NCI-H69 (cell line): ENCODE data around the gene AFF1.
A peak's percentile ranks its signal among the peaks of the same experiment; 100 is the strongest.

Source experiments
- DNase-seq: peaks from one replicate; lab custom pipeline; 2025; lab: John Stamatoyannopoulos, UW

The AFF1 gene, protein sequence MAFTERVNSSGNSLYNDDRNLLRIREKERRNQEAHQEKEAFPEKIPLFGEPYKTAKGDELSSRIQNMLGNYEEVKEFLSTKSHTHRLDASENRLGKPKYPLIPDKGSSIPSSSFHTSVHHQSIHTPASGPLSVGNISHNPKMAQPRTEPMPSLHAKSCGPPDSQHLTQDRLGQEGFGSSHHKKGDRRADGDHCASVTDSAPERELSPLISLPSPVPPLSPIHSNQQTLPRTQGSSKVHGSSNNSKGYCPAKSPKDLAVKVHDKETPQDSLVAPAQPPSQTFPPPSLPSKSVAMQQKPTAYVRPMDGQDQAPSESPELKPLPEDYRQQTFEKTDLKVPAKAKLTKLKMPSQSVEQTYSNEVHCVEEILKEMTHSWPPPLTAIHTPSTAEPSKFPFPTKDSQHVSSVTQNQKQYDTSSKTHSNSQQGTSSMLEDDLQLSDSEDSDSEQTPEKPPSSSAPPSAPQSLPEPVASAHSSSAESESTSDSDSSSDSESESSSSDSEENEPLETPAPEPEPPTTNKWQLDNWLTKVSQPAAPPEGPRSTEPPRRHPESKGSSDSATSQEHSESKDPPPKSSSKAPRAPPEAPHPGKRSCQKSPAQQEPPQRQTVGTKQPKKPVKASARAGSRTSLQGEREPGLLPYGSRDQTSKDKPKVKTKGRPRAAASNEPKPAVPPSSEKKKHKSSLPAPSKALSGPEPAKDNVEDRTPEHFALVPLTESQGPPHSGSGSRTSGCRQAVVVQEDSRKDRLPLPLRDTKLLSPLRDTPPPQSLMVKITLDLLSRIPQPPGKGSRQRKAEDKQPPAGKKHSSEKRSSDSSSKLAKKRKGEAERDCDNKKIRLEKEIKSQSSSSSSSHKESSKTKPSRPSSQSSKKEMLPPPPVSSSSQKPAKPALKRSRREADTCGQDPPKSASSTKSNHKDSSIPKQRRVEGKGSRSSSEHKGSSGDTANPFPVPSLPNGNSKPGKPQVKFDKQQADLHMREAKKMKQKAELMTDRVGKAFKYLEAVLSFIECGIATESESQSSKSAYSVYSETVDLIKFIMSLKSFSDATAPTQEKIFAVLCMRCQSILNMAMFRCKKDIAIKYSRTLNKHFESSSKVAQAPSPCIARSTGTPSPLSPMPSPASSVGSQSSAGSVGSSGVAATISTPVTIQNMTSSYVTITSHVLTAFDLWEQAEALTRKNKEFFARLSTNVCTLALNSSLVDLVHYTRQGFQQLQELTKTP

DNA sequence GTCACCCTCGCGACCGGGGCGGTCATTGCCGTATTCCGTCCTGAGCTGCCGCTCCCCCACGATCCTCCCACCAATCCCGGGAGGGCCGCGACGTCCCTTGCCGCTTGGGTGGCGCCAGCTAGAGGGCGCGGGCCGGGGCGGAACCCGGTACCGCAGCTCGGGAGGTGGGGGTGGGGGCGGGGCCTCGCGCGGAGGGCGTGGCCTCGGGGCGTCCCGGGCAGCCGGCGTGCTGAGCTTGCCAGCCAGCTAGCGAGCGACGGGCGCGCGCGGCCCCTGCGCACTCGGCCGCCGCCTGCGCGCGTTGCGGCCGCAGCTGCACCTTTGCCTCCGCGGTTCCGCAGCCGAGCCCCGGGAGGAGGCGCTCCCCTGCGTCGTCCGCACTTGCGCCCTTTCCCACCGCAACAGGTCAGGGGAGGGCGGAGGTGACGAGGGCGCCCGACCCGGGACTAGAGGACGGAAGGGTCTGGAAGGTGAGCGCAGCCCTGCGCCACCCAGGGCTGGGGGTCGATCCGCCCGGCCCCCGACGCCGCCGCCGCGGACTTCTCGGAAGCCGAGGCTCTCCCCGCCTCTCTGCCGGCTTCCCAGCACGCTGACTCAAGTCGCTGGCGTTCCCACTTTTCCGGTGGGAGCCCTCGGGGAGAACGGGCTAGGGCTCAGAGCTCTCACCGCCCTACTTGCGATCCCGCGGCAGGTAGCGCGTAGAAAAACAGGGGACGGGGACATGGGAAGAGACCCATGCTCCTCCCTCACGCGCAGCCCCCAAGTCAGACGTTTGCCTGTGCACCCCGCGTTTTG is at the start of gene AFF1:
Gene AFF1, plus strand, starts transcription at position 241 of the 795 bp plus-strand sequence. CDS start 13,523 bp downstream, outside the sequence.
- DNase-seq = peak; percentile 90

DNA sequence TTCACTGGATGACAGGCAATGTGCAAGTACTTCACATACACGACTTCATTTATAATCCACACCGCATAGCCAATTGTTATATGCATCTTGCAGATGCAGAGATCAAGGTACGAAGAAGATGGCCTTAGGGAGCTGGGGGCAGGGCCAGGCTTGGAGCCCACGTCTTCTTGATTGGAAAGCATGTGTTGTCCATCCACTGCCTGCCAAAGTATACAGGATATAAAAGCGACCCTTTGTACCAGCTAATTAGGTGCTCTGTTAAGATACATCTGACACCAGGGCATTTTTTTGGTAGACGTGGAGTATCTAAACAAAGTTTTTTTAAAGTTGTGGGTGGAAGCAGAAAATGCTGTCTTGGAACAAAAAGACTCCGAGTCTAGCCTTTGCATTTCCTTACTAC is 44.0 kb upstream of the AFF1 start:
- DNase-seq = peak; percentile 41

DNA sequence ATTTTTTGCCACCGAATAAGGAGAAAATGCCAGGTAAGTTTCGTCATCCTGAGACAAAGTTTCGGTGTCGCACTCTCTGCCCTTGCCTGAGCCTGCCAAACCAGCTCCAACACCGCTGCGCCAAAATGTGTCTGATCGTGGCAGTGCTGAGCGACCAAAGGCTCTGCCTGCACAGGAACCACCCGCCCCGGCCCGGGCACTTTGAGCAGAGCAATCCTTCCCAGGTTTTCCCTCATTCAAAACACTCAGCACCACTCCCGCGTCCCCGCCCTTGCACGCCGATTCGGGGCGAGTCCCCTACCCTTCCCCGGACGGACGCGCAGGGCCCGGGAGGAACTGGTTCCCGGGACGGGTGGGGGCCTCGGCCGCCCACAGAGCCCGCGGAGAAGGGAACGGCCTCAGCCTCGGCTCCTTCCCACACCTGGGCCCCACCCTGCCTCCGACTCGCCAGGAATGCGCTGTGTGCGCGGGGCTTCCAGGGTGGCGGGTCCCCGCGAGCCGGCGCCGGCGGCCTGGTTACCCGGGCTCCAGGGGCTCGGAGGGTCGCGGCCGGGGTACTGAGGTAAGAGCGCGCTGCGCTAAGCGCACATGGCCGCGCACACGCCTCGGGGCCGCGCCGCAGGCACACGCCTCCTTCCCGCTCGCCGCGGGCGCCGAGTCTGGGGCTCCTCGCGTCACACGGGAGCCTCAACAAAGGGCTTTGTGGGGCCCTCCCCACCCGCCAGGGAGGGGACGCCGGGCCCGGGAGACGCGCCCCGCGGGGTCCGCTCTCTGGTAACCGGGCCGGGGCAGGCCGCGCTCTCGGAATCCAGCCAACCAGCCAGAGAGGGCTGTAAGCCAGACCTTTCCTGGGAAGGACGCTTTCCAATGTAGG is 42.8 kb upstream of the AFF1 start, which contains the start of gene C4orf36:
Gene C4orf36, minus strand, starts transcription at position 661 of the 874 bp plus-strand sequence. CDS start 902 bp downstream, outside the sequence.
- DNase-seq = peak; percentile 88

DNA sequence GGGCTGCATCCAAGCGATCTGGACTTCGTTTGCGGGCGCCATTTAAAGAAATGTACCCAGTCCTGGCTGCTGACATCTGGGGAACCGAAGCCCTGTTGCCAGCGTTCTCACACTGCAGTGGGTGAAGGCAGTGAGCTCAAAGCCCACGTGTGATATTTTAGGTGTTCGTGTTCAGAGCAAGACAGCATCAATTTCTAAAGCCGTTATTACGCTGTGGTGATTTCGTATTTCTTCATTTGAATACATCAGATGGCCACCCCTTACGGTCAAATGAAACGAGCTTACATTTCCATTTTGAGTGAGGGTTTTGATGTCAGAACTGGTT is 42.2 kb upstream of the AFF1 start:
- DNase-seq = no peak

DNA sequence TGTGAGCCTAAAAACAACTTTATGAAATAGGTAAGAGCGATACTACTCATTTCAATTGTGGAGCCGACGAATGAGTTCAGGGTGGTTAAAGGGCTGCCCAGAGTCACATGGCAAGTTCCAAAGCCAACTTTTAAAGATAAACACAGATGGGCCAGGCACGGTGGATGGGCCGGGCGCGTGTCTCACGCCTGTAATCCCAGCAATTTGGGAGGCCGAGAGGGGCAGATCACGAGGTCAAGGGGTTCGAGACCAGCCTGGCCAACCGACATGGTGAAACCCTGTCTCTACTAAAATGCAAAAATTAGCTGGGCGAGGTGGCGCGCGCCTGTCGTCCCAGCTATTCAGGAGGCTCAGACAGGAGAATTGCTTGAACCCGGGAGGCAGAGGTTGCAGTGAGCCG is 41.7 kb upstream of the AFF1 start:
- peak; percentile 18 for DNase-seq

DNA sequence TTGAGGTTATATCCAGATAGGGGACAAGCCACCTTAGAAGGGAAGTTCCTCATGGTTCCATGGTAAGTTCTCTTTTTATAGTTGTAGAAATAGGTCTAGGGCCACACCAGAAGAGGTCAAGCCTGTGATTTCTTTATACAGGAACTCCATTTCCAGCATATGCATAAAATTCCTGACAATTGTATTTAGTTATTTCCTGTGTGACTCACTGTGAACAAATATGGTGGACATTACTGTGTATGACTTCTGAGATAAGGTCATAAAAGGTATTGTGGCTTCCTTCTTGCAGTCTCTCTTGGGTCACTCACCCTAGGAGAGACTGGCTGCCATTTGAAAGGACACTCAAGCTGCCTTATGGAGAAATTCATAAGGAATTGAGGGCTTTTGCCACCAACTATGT is 40.4 kb upstream of the AFF1 start:
- DNase-seq = no peak

DNA sequence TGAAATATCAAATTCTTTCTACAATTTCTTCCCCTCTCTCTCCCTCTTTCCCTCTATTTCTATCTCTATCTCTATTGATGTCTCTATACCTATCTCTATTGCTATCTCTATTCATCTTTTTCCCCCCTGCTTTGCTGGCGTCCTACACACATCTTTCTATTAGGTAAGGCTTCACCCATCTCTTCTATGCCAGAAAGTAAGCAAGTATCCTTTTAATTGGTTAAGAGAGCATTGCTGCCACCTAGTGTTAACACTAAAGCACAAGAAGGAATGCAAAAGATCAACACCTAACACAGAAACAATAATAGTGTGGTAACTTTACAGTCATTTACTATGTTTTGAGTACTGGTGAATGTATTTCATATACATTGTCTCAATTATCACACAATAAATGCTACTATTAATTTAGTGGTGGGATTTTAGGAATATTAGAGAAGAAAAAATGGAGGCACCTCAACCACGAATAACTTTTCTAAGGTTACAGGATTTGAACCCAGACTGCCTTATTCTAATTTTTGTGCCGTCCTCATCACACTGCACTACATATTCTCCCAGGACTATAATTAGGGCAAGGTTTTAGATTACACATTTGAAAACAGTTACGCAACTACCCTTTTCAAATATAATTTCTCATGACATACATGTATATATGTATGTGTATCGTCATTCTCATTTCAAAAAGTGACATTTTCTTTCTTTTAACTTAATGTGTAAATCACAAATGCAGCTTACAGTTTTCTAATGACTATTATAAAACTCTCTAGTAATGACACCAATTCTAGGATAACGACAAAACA is 38.9 kb upstream of the AFF1 start:
- peak; percentile 74 for DNase-seq

DNA sequence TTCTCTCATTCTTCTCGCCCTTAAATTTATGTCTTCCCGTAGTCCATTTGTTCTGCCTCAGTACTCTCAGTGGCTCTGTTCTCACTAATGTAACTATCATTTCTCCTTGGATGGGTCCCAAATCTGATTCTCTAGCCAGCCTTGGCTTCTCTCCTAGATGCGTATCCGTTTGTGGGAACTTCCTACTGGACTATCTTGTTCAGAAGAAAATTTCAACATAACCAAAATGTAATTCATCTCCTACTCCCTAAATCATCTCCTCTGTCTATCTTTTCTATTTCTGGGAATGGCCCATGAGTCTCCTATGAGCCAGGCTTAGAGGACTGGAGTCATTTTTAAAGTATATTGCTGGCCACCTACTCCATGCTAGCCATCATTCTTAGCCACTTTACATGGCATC is 38.2 kb upstream of the AFF1 start:
- DNase-seq = peak; percentile 4

DNA sequence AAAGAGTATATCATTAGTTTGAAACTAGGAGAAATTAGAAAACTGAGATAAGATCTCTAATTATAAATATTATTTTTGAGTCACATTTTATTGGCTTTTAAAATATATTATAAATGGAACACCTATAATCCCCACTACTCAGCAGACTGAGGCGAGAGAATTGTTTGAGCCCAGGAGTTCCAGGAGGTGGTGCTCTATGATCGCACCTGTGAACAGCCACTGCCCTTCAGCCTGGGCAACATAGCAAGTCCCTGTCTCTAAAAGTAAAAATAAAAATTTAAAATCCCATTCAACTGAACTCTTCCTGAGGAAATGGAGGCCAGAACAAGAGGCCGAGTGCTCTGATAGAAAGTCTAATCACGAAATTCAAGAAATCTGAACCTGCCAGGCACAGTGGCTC is 36.2 kb upstream of the AFF1 start:
- peak; percentile 24 for DNase-seq

DNA sequence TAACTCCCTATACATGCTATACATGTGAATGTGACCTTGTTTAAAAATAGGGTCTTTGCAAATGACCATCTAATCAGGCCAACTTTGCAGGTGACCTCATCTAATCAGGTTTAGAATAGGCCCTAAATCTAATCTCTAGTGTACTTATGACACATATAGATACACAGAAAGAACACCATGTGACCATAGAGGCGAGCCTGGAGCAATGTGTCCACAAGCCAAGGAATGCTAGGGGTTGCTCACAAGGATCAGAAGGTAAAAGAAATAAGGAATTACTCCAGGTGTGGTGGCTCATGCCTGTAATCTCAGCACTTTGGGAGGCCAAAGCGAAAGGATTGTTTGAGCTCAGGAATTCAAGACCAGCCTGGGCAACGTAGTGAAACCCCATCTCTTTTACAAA is 32.9 kb upstream of the AFF1 start:
- DNase-seq = no peak

DNA sequence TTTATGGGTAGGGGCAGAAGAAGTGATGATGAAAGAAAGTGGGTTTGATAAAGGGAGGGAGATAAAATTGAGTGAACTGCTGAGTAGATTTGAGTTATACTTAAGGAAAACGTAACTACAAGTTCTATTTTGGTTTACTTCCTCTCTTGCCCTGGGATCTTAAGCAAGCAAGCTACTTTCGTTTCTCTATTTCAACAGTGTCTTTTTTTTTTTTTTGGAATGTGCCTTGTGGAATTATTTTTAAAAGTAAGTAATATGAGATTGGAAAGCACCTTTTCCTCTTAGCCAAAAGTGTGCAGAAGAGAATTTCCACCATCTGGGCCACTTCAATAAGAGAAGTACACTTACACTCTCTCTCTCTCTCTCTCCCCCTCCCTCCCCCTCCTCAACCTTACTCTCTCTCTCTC is 26.6 kb upstream of the AFF1 start:
- DNase-seq = no peak

DNA sequence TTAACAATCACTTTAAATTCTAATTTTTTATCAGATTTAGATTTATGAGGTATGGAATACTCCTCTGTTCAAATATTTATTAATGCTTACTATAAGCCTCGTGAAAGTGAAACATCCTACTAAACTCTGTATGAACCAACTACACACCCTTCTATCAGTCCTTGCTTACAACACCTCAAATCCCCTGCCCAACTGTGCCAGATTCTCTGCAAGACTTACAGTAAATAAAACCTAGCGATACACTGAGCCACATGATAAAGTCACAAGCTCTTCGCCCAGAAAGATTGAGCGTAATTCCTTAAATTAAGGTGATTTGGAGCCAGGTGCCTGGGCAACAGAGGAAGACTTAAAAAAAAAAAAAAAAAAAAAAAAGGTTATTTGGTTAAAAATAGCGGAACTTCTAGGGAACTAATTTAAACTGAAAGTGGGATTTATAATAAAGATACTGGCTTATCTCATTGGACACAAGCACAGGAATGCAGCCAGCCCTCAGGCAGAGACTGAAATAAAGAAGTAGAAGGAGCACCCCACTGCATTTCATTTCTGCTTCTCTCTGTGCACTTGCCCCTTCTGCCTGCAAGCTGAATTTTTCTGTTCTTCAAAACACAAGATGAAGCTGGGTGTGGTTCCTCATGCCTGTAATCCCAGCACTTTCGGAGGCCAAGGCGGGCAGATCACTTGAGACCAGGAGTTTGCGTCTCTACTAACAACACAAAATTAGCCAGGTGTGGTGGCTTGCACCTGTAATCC is 25.1 kb upstream of the AFF1 start:
- DNase-seq = no peak

DNA sequence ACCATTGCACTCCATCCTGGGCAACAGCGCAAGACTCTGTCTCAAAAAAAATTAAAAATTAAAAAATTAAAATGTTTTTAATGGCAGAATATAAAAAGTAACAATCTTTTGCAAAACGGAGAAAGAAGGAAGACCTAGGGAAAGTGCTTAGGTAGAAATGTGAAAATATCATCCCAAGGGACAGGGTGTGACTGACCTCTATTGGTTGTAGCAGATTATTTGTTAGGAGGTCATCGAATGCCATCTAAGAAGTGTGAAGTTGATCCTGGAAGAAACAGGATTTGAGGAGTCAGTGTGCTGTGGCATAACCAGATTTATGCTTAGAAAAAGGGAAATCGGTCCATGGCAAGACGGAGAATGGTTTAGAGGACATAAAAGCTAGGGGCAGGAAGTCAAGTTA is 24.4 kb upstream of the AFF1 start:
- peak; percentile 5 for DNase-seq

DNA sequence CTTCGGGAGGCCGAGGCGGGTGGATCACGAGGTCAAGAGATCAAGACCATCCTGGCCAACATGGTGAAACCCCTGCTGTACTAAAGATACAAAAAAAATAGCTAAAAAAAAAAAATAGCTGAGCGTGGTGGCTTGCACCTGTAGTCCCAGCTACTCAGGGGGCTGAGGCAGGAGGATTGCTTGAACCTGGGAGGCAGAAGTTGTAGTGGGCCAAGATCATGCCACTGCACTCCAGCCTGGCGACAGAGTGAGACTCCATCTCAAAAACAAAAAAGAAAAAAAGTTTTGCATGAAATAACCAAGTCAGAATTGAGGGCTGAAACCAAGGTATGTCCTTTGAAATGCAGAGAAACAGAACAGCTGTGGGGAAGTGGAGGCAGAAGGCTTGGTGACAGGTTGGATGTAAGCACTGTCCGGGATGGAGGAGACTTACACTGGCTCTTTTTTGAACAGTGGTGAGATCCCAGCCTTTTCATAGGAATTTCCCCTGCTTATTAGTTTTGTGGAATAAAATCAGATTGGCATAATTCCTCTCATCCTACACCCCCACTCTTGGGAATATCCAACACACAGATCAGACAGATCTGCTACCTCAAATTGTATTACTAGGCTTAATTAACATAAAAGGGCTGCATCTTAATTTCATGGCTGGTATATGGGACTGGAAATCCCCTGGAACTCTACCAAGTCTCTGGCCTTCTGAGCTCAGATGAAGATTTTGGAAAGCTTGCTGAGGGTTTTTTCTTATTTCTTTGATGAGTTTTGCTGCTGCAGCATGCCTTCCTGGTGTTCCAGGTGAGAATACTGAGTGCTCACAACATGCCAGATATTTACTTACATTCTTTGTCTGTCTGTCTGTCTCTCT is 23.8 kb upstream of the AFF1 start:
- peak; percentile 7 for DNase-seq

DNA sequence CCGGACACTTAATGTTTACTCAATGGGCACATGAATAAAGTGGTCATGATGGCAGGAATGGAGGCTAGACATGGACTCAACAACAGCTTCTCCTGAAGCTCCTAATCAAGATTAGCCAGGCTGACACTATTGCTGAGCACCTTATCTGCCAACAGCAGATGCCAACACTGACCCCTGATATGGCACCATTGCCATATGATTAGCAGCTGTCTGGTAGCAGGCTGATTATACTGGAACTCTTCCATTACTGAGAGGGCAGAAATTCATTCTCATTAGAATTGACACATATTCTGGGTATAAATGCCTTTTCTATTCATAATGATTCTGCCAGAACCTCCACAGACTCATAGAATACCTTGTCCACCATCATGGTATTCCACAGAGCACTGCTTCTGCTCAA is 18.4 kb upstream of the AFF1 start:
- DNase-seq = no peak

DNA sequence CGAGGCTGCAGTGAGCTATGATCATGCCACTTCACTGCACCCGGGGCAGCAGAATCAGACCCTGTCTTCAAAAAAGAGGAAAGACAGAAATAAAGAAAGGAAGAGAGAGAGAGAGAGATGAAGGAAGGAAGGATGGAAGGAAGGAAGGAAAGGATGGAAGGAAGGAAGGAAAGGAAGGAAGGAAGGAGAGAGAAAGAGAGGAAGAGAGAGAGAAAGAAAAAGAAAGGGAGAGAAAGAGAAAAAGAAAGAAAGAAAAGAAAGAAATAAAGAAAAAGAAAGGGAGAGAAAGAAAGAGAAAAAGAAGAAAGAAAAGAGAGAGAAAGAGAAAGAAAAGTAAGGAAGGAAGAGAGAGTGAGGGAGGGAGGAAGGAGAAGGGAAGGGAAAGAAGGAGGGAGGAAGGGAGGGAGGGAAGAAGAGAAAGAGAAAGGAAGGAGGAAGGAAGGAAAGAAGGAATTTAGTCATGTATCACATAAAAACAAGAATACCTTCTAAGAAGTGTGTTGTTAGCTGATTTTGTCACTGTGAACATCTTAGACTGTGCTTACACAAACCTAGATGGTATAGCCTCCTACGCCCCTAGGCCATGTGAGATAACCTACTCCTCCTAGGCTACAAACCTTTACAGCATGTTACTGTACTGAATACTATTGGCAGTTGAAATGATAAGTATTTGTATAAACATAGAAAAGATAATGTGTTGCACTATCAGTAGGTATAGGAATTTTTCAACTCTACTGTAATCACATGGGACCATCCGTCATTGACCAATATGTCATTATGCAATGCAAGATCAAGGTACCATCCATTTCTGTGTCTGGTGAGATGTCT is 17.4 kb upstream of the AFF1 start:
- DNase-seq = no peak

DNA sequence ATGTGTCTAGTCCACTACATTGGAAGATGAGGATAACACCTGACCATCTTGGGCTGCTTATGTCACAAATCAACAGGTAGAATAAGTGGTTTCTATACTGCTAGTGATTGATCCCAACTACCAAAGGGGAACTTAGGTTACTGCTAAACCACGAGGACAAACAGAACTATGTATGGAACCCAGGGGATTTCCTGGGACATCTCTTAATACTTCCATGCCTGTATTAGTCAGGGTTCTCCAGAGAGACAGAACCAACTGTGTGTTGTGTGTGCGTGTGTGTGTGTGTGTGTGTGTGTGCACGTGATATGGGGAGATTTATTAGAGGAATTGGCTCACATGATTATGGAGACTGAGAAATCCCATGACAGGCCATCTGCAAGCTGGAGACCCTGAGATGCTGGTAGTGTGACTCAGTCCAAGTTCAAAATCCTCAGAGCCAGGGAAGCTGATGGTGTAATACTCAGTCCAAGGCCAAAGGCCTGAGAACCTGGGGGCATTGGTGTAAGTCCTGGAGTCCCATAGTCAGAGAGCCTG is 16.2 kb upstream of the AFF1 start:
- DNase-seq = no peak
